Adrenal gland (tissue), 12 donors: ENCODE data around the gene TBXAS1. TPM values are rescaled to one million over a fixed set of nuclear protein-coding genes. Genes with fewer than 3 reads are reported as not detected.

Experiments used
- DNase-seq, 7 donors: peaks; one replicate each; pipeline ENCODE4 v3.0.0-alpha.2; 2019 to 2020
- H3K27ac ChIP-seq, 5 donors: fragments of 200-600 bp; sonication (generic) in 4 of 5; 1 replicate in 3 of 5; 2 replicates in 2 of 5; pipeline versions ENCODE4 v1.5.1 to v1.8.0; 2016 to 2020; ENCODE audit warnings: mild to moderate bottlenecking in 1 of 5
- H3K27me3 ChIP-seq: fragments of 200-600 bp; 2 replicates; pipeline ENCODE4 v1.8.0; 2021
- H3K36me3 ChIP-seq, 2 donors: fragments of 200-600 bp; replicated peaks in 1 of 2; 1 replicate in 1 of 2; 2 replicates in 1 of 2; pipeline versions ENCODE4 v1.5.1 to v1.8.0; 2018 to 2022
- H3K4me1 ChIP-seq, 2 donors: fragments of 200-600 bp; replicated peaks in 1 of 2; 1 replicate in 1 of 2; 2 replicates in 1 of 2; pipeline versions ENCODE4 v1.5.1 to v1.8.0; 2018 to 2021
- H3K4me3 ChIP-seq, 4 donors: fragments of 200-600 bp; sonication (generic) in 3 of 4; one replicate each; pipeline ENCODE4 v1.5.1; 2016 to 2018
- H3K9me3 ChIP-seq, 3 donors: fragments of 200-600 bp; sonication (generic) in 1 of 3; replicated peaks in 1 of 3; 1 replicate in 2 of 3; 2 replicates in 1 of 3; pipeline versions ENCODE4 v1.5.1 to v1.8.0; 2016 to 2021
- CTCF ChIP-seq, 6 experiments: fragments of 450-650 bp in 4 of 6; fragments of 200-600 bp in 2 of 6; sonication (generic) in 1 of 6; IDR thresholded peaks; 1 replicate in 5 of 6; 2 replicates in 1 of 6; pipeline versions ENCODE4 v1.5.1 to v1.8.0; 2016 to 2021; ENCODE audit warnings: antibody characterized with exemption in 6 of 6, mild to moderate bottlenecking in 2 of 6, moderate library complexity in 1 of 6
- POLR2A ChIP-seq, 2 donors: fragments of 450-650 bp; IDR thresholded peaks; one replicate each; pipeline ENCODE4 v1.6.1; 2017; ENCODE audit warnings: antibody characterized with exemption in 2 of 2, mild to moderate bottlenecking in 2 of 2, moderate library complexity in 1 of 2
- WGBS, 4 donors: extraction: QIAGEN DNeasy Blood & Tissue Kit in 2 of 4; methylation state at CpG; one replicate each; pipeline versions ENCODE4 v1.1.5 to v1.1.7; 2013 to 2017; 5-methylcytosine and 5-hydroxymethylcytosine counted together
- intact Hi-C, 2 donors: fragments of 100-400 bp; cut with DNase I; formaldehyde crosslinking; loops; one replicate each; pipeline versions ENCODE4 v1.14.1 to v1.15.0; 2022 to 2023
- polyA plus RNA-seq, 3 donors: library from polyadenylated mRNA; stranded (reverse); fragments of 200-250 nt in 2 of 3; fragments of 350-450 nt in 1 of 3; fragmentation: Illumina TruSeq in 1 of 3; extraction: RNeasy Lipid Tissue Mini Kit (QIAGEN cat#74804) in 1 of 3; gene quantifications; one replicate each; pipeline ENCODE4 v1.2.3, GENCODE V29; 2013 to 2014
- total RNA-seq, 9 donors: library from RNA; depleted of rRNA in 4 of 9; stranded (reverse); fragments of >200 nt in 4 of 9; fragments of 120-200 nt in 1 of 9; fragmentation: NEBNext Ultra II Directional in 1 of 9; extraction: Animal tissue kit (Norgen Biotek cat#: 25700) in 1 of 9; gene quantifications; one replicate each; pipeline versions ENCODE4 v1.1.0 to v1.2.4, GENCODE V29; 2013 to 2023
- donor health status: healthy with polysubstance abuse.
- donor health status: Bipolar disorder and iron deficiency.
- donor health status: DM: yes; HTN: yes; CAD: no.
- donor health status: DM: no; HTN: no; CAD: no.
- donor health status: DM: no; HTN: no; CAD: no.
- donor health status: DM: yes; HTN: yes; CAD: no.

Gene TBXAS1
- total and polyA plus RNA-seq, 12 donors, result 9.0 to 87.0 (median 27.3) TPM

- WGBS, 4 donors, result 85 to 91% (median 90%) methylated on average over 2 to 6 of the region's 6 CpGs
- DNase-seq, result no peak
- no peak overlapping the region for H3K4me3 ChIP-seq
- H3K27ac ChIP-seq, result no peak overlapping the region
- H3K4me1 ChIP-seq, result no peaks in the 10 kb centered on the region
- intact Hi-C loops, result no loop called here
- H3K27me3 ChIP-seq, result no peaks in the 10 kb centered on the region
- H3K36me3 ChIP-seq, result no peaks in the 10 kb centered on the region
- TF ChIP-seq CTCF (IDR thresholded peaks at IDR 0.05) (no peak), POLR2A (IDR thresholded peaks at IDR 0.05) (no peak)
- no peaks in the 10 kb centered on the region for H3K9me3 ChIP-seq
Observed at GRCh38 chr7:139991911-139992310, 162.8 kb downstream of the TBXAS1 start.

- intact Hi-C loops, result no loop called here
Observed at GRCh38 chr7:139992353-139993044, 163.4 kb downstream of the TBXAS1 start.

GRCh38 chr7:139993169-139993568, 164.1 kb downstream of the TBXAS1 start:
- Histone ChIP-seq H3K27me3 (no peaks in the 10 kb centered on the region), H3K4me3 (no peak overlapping the region), H3K36me3 (no peaks in the 10 kb centered on the region), H3K27ac (no peak overlapping the region), H3K9me3 (no peaks in the 10 kb centered on the region), H3K4me1 (no peaks in the 10 kb centered on the region)
- WGBS, 4 donors, result 85 to 92% (median 88%) methylated on average over 8 of the region's 8 CpGs
- no peak for DNase-seq
- no peak for TF ChIP-seq POLR2A (IDR thresholded peaks at IDR 0.05)
- no peak for TF ChIP-seq CTCF (IDR thresholded peaks at IDR 0.05)
- intact Hi-C loops, result no loop called here

More at GRCh38 chr7:139992353-139993044, 163.4 kb downstream of the TBXAS1 start:
- H3K27me3 ChIP-seq, result no peaks in the 10 kb centered on the region
- no peak overlapping the region for H3K27ac ChIP-seq
- no peak for TF ChIP-seq POLR2A (IDR thresholded peaks at IDR 0.05)
- TF ChIP-seq CTCF (IDR thresholded peaks at IDR 0.05), result no peak
- H3K36me3 ChIP-seq, result no peaks in the 10 kb centered on the region
- DNase-seq, result no peak
- H3K4me1 ChIP-seq, result no peaks in the 10 kb centered on the region
- WGBS, 4 donors, result 82 to 88% (median 84%) methylated on average over 14 of the region's 14 CpGs
- no peaks in the 10 kb centered on the region for H3K9me3 ChIP-seq
- H3K4me3 ChIP-seq, result no peak overlapping the region

GRCh38 chr7:139993592-139993991, 164.5 kb downstream of the TBXAS1 start:
- intact Hi-C loops, result no loop called here

More at GRCh38 chr7:139993592-139993991, 164.5 kb downstream of the TBXAS1 start:
- H3K9me3 ChIP-seq, result no peaks in the 10 kb centered on the region
- H3K4me1 ChIP-seq, result no peaks in the 10 kb centered on the region
- H3K4me3 ChIP-seq, result no peak overlapping the region
- no peaks in the 10 kb centered on the region for H3K36me3 ChIP-seq
- no peak for DNase-seq
- no peak overlapping the region for H3K27ac ChIP-seq
- no peaks in the 10 kb centered on the region for H3K27me3 ChIP-seq
- TF ChIP-seq POLR2A (IDR thresholded peaks at IDR 0.05) (no peak), CTCF (IDR thresholded peaks at IDR 0.05) (no peak)
- WGBS, 4 donors, result 97 to 100% (median 98%) methylated on average over 2 of the region's 2 CpGs
